Stomach (tissue), 4 donors: ENCODE measurements around the gene STAC3.

Experiments
- POLR2AphosphoS5 ChIP-seq, 3 donors: sonication (generic); formaldehyde crosslinking; IDR thresholded peaks; one replicate each; pipeline ENCODE4 v1.6.1; 2016; ENCODE audit warnings: antibody characterized with exemption in 3 of 3
- TF ChIP-seq, protein P1 (sequence below), 7 experiments: fragments of 450-650 bp in 4 of 7; fragments of 200-600 bp in 3 of 7; sonication (generic) in 3 of 7; IDR thresholded peaks; one replicate each; pipeline ENCODE4 v1.5.1; 2016 to 2019; ENCODE audit warnings: antibody characterized with exemption in 7 of 7, control low read depth in 2 of 7, mild to moderate bottlenecking in 1 of 7

DNA sequence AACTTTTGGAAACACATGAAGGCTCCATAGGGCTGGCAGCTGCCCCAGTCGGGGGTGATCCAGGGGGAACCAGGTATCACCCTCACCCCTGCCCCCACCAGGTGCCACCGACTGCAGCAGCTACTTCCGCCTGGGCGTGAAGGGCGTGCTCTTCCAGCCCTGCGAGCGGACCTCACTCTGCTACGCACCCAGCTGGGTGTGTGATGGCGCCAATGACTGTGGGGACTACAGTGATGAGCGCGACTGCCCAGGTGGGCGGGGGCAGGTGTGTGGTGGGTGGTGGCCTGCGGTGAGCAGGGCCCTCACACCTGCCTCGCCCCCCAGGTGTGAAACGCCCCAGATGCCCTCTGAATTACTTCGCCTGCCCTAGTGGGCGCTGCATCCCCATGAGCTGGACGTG, 56.7 kb downstream of the STAC3 start:
- TF ChIP-seq, protein P1, sequence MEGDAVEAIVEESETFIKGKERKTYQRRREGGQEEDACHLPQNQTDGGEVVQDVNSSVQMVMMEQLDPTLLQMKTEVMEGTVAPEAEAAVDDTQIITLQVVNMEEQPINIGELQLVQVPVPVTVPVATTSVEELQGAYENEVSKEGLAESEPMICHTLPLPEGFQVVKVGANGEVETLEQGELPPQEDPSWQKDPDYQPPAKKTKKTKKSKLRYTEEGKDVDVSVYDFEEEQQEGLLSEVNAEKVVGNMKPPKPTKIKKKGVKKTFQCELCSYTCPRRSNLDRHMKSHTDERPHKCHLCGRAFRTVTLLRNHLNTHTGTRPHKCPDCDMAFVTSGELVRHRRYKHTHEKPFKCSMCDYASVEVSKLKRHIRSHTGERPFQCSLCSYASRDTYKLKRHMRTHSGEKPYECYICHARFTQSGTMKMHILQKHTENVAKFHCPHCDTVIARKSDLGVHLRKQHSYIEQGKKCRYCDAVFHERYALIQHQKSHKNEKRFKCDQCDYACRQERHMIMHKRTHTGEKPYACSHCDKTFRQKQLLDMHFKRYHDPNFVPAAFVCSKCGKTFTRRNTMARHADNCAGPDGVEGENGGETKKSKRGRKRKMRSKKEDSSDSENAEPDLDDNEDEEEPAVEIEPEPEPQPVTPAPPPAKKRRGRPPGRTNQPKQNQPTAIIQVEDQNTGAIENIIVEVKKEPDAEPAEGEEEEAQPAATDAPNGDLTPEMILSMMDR (IDR thresholded peaks at IDR 0.05): no peak
- no peak for TF ChIP-seq POLR2AphosphoS5 (IDR thresholded peaks at IDR 0.05)
